KG1 (cell line): Measurements from ENCODE around the gene SLC44A5.
"Not testable (repeated sequence)": the region's sequence is repeated elsewhere in the genome, so short reads cannot be mapped to it uniquely, and the experiment has no call there.

Source experiments
- DNase-seq: peaks from one replicate; lab custom pipeline; 2025; lab: John Stamatoyannopoulos, UW

The SLC44A5 gene

DNA sequence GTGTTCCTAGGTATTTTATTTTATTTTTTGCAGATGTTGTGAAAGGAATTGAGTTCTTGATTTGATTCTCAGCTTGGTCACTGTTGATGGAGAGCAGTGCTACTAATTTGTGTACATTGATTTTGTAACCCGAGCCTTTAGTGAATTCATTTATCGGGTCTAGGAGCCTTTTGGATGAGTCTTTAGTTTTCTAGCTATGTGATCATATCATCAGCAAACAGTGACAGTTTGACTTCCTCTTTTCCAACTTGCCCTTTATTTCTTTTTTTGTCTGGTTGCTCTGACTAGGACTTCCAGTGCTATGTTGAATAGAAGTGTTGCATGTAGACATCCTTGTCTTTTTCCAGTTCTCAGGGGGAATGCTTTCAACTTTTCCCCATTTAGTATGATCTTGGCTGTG is 337.8 kb downstream of the SLC44A5 start:
- no peak for DNase-seq

DNA sequence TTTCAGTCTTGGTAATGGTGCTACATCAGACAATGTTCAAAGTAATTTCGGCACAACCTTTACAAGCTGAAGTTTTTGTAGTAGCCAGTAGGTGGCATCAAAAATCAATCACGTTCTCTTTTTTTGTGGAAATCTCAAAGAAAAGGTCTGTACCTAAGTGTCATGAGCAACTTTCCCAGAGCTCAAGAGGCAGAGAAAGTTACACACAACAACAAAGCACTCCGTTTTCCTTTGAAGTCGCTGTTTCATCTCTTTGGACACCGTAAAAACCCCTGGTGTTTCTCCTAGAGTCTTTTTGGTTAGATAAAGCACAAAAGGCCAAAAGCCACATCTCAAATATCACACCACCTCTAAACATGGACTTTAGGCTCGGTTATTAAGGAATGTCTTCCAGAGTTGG is 345.1 kb downstream of the SLC44A5 start:
- peak; percentile 10 for DNase-seq

GRCh38 chr1:75264112-75264511 is 346.8 kb downstream of the SLC44A5 start:
- DNase-seq, result no peak

GRCh38 chr1:75263616-75264015 is 347.3 kb downstream of the SLC44A5 start:
- not testable (repeated sequence) for DNase-seq

- DNase-seq, result not testable (repeated sequence)
These were observed 349.0 kb downstream of the SLC44A5 start for GRCh38 chr1:75261946-75262345.

DNA sequence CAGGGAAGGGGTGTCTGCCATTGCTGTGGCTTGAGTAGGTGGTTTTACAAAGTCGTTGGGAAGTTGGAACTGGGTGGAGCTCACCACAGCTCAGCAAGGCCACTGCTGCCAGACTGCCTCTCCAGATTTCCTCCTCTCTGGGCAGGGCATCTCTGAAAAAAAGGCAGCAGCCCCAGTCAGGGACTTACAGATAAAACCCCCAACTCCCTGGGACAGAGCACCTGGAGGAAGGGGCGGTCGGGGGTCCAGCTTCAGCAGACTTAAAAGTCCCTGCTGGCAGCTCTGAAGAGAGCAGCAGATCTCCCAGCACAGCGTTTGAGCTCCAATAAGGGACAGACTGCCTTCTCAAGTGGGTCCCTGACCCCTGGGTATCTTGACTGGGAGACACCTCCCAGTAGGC is 352.6 kb downstream of the SLC44A5 start:
- no peak for DNase-seq

DNA sequence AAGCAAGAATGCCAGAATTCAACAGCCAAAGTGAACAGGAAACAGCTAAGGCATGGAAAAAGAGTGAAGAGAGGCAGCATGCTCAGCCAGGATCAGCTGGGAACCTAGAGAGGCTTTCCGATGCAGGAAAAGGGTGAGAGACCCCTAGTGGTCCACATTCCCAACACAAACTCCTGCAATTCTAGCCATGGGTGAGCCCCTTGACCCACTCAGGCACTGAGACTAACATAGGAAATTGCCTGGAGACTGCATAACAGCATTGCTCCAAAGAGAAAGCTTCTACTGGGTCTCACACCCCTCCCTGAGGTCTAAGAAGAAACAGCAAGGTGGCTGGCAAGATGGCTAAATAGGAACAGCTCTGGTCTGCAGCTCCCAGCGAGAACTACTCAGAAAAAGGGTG is 353.5 kb downstream of the SLC44A5 start:
- no peak for DNase-seq

DNA sequence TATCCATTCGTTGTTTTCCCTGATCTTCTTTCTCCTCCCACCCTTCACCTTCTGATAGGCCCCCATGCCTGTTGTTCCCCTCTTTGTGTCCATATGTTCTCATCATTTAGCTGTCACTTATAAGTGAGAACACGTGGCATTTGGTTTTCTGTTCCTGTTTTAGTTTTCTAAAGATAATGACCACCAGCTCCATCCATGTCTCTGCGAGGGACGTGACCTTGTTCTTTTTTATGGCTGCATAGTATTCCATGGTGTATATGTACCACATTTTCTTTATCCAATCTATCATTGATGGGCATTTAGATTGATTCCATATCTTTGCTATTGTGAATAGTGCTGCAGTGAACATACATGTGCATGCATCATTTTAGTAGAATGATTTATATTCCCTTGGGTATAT is 360.8 kb downstream of the SLC44A5 start:
- not testable (repeated sequence) for DNase-seq

DNA sequence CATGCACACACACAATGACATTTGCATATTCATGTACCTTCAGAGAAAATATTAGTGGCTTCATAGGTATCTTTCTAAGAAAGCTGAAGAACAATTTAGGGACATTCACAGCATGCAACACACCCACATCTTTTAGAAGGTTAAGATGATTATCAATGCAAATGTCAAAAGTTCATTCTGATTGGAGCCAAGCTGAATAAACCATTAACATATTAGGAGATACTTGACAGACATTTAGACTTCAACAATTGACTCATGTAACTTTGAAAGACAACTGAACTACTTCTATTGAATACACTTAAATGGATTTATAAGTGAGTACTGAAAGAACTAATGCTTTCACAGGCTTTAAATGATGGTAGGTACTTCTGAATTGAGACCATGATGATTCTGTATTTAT is 365.7 kb downstream of the SLC44A5 start:
- DNase-seq, result no peak

- DNase-seq, result no peak
These were observed 367.8 kb downstream of the SLC44A5 start for GRCh38 chr1:75243124-75243523.

GRCh38 chr1:75237316-75237715 is 373.6 kb downstream of the SLC44A5 start:
- DNase-seq, result no peak

GRCh38 chr1:75234562-75234961 is 376.4 kb downstream of the SLC44A5 start:
- DNase-seq, result no peak

- no peak for DNase-seq
These were observed 377.5 kb downstream of the SLC44A5 start for GRCh38 chr1:75233302-75233929.

GRCh38 chr1:75220072-75220471 is 390.8 kb downstream of the SLC44A5 start:
- no peak for DNase-seq

DNA sequence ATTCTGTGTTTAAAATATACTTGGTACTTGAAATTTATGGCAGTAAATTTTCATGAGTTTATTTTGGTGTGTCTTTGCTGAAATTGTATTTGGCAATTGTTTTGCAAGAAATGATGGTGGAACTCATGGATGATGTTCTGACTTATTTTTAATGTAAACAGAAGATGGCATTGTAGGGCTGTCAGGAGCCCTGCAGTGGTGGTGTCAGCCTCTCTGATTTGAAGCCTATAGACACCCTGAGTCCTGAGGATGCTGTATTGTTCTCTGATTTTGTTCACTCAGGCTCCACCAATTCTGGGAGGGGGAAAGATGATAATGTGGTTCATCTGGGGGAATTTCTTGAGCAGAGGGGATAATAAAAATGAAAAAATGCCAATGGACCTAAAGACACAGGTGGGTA is 396.9 kb downstream of the SLC44A5 start:
- no peak for DNase-seq

DNA sequence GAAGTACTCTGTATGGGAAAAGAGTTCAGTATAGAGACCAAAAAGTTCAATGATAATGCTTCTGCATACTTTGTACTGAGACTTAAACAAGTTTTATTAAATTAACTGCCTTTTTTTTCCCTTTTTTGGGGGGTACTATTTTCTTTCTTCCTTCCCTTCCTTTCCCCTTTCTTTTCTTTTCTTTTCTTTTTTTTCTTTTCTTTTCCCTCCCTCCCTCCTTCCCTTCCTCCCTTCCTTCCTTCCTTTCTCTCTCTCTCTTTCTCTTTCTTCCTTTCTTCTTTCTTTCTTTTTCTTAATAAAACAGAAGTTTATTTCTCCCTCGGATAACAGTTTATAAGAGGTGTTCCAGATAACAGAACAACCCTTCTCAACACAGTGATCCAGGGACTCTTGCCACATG is 399.3 kb downstream of the SLC44A5 start:
- DNase-seq, result no peak

DNA sequence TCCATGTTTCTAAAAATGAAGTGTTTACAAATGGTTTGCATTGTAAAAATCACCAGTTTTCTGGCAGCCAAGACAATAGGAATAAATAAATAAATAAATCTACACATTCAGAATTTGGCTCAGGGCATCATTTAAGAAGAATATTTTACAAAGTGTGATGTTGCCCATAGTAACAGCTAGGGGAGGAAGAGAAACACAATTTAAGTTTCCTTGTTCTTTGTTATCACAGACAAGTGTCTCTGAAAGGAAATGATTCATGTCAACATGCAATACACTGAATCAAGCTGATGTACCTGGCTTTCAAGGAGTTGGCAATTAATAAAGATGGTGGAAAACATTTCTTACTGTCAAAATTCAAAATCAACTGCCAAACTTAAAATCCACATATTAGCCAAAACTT is 402.1 kb downstream of the SLC44A5 start:
- DNase-seq, result no peak

GRCh38 chr1:75203415-75204277 is 407.3 kb downstream of the SLC44A5 start:
- DNase-seq, result peak; percentile 6

DNA sequence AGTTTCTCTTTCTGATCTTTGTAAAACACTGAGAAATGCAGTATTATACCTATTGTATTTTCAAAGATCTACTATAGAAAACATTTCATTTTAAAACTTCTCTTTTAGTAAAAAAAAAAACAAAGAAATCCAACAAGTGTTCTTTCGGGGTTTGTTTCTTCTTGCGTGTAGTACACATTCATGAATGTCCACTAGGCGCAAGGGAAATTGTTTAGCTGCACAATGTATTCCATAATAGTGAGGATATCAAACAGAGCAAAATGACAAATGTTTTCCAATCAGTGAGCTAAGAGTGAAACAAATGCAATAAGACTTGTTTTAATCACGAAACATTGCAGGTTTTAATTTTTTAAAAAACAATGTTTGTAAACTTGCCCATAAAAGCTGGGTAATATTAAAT is 408.2 kb downstream of the SLC44A5 start:
- no peak for DNase-seq

- no peak for DNase-seq
These were observed 412.2 kb downstream of the SLC44A5 start for GRCh38 chr1:75198761-75199160.

DNA sequence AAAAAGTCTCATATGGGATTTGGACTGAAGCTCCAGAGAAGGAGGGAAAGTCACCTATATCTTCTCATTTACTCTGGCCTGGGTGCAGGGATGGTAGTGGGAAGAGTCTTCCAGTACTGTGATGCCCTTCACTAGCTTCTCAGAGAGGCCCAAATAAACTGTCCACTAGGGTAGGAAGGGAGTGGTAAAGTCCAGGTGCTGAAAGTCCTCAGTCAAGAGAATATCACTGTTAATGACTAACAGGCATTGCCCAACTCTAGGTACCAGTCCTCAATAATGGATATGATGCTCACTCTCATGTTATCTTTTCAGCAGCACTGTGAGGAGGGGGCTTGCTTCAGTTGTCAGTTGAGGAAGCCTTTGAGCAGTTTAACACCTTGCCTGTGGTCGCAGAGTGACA is 412.8 kb downstream of the SLC44A5 start:
- DNase-seq, result no peak

- DNase-seq, result no peak
These were observed 422.0 kb downstream of the SLC44A5 start for GRCh38 chr1:75188892-75189291.

DNA sequence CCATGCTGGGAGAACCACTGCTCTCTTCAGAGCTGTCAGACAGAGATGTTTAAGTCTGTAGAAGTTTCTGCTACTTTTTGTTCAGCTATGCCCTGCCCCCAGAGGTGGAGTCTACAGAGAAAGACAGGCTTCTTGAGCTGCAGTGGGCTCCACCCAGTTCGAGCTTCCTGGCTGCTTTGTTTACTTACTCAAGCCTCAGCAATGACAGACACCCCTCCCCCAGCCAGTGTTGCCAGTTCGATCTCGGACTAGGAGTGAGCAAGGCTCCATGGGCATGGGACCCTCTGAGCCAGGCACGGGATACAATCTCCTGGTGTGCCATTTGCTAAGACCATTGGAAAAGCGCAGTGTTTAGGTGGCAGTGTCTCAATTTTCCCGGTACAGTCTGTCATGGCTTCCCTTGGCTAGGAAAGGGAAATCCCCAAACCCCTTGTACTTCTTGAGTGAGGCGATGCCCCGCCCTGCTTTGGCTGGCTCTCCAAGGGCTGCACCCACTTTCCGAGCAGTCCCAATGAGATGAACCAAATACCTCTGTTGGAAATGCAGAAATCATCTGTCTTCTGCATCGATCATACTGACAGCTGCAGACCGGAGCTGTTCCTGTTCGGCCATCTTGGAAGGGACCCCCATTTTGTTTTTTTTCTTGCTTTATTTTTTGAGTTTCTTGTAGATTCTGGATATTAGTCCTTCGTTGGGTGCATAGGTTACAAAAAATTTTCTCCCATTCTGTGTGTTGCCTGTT is 429.5 kb downstream of the SLC44A5 start:
- not testable (repeated sequence) for DNase-seq
